Measurements from ENCODE around the gene GRIK4. TPM values are rescaled to one million over a fixed set of nuclear protein-coding genes. Genes with fewer than 3 reads are reported as not detected.

GRIK4 gene
- total and polyA plus RNA-seq, 9 of the 15 experiments (the other 6 are each of a cell fraction or from before 2014, with no cell fraction given), result not detected

DNA sequence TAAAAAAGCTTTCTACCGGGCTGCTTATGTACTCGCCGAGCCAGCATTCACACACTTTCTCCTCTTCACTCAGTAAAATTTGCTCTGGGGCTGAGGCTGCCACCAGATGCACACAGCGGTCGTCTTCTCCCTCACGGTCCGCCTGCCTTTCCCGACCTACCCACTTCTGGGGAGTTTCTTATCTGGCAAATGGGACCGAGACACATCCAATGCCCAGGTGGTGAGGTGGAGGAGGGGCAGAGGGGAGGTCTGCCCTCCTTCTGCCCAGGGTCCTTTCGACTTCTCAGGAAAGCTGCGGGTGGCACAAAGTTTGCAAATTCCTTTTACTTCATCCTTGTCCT is 43.9 kb downstream of the GRIK4 start:
- peaks cover 23 to 66% of the 10 kb centered on the region in 2 experiments for H3K27me3 ChIP-seq (ENCODE audit: control insufficient read depth in 2 of 2, insufficient read depth in 2 of 2, low read length in 2 of 2)
- no peak overlapping the region for H2AFZ ChIP-seq (ENCODE audit: low read depth, low read length)
- H3K4me3 ChIP-seq, result no peak overlapping the region
- H3K79me2 ChIP-seq (ENCODE audit: control insufficient read depth, insufficient read depth, low read length), result no peaks in the 10 kb centered on the region
- no peak overlapping the region for H3K4me2 ChIP-seq (ENCODE audit: insufficient read depth, low read length)
- no peaks in the 10 kb centered on the region for H3K9me3 ChIP-seq (replicated peaks; ENCODE audit: control insufficient read depth, insufficient read depth, low read depth, low read length)
- H3K27ac ChIP-seq (ENCODE audit: extremely low read depth, low read depth, low read length), result no peak overlapping the region
- ATAC-seq (no peak), FAIRE-seq (no peak), DNase-seq (ENCODE audit: extremely low read depth in 1 of 4, low spot score in 3 of 4) (no peak)
- no TSS peak for BruUV-seq (replicated peaks)
- in situ Hi-C loops (cut with MboI), result no loop called here
- TF ChIP-seq, protein P1, sequence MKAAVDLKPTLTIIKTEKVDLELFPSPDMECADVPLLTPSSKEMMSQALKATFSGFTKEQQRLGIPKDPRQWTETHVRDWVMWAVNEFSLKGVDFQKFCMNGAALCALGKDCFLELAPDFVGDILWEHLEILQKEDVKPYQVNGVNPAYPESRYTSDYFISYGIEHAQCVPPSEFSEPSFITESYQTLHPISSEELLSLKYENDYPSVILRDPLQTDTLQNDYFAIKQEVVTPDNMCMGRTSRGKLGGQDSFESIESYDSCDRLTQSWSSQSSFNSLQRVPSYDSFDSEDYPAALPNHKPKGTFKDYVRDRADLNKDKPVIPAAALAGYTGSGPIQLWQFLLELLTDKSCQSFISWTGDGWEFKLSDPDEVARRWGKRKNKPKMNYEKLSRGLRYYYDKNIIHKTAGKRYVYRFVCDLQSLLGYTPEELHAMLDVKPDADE (conservative IDR thresholded peaks at IDR 0.05; ENCODE audit: control insufficient read depth, low read depth, low read length), result no peak
- TF ChIP-seq SRSF7 (optimal IDR thresholded peaks at IDR 0.05; ENCODE audit: low read depth, low read length) (no peak), IRF2 (CRISPR knock-in tag; IDR thresholded peaks at IDR 0.05) (no peak), MAFK (IDR thresholded peaks at IDR 0.05; ENCODE audit: low read length) (no peak), ZNF197 (CRISPR knock-in tag; IDR thresholded peaks at IDR 0.05; ENCODE audit: low read depth) (no peak)
- intact Hi-C loops (cut with micrococcal nuclease), result no loop called here
- H3K36me3 ChIP-seq (ENCODE audit: control insufficient read depth, insufficient read depth, low read length), result no peaks in the 10 kb centered on the region
- 0 out of 2 replicates have a peak, but pooled peaks cover 3% of the 10 kb centered on the region for H4K20me1 ChIP-seq (replicated peaks; ENCODE audit: control insufficient read depth, insufficient read depth, low read length)
- H3K9ac ChIP-seq (ENCODE audit: insufficient read depth in 1 of 2, low read depth in 2 of 2, low read length in 2 of 2), result no peak overlapping the region
- no peaks in the 10 kb centered on the region; a peak in 1 of 5 replicates for H3K4me1 ChIP-seq (replicated peaks in 1 of 2; ENCODE audit: control insufficient read depth in 2 of 2, insufficient read depth in 2 of 2, low read length in 2 of 2)
- H3K9me1 ChIP-seq (ENCODE audit: control insufficient read depth, insufficient read depth, low read length), result no peaks in the 10 kb centered on the region
- ChIA-PET CTCF (ENCODE audit: low intra/inter-chr PET ratio) (no interaction called here), POLR2A (no interaction called here)
- 0% methylated on average over 10 of the region's 11 CpGs for WGBS (ENCODE audit: insufficient coverage, low coverage, missing lambda C conversion rate)

DNA sequence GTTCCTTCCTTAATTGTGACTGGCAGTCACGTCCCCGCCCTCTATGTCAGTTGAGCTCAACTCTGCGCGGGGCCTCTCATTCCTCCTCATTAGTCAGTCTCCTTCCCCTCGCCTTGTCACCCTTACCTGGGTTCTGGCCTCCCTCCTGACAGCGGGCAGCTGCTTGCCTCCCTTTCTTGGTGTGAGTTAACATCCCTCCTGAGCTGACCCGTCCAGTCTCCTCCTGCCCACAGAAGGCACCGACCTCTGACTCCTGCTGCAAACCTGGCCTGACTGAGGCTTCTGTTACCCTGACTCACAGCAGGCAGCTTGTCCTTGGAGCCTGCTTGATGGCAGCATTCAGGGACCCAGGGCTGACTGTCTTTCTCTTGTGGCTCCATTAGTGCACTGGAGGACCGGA is 45.2 kb downstream of the GRIK4 start:
- H2AFZ ChIP-seq (ENCODE audit: low read depth, low read length), result no peak overlapping the region
- DNase-seq (ENCODE audit: extremely low read depth in 1 of 4, low spot score in 3 of 4) (no peak), FAIRE-seq (no peak), ATAC-seq (no peak)
- no peak overlapping the region for H3K27ac ChIP-seq (ENCODE audit: extremely low read depth, low read depth, low read length)
- ChIA-PET CTCF (ENCODE audit: low intra/inter-chr PET ratio) (no interaction called here), POLR2A (no interaction called here)
- in situ Hi-C loops (cut with MboI), result no loop called here
- H3K4me2 ChIP-seq (ENCODE audit: insufficient read depth, low read length), result no peak overlapping the region
- H3K79me2 ChIP-seq (ENCODE audit: control insufficient read depth, insufficient read depth, low read length), result no peaks in the 10 kb centered on the region
- H3K9me1 ChIP-seq (ENCODE audit: control insufficient read depth, insufficient read depth, low read length), result no peaks in the 10 kb centered on the region
- TF ChIP-seq SMAD2 (IDR thresholded peaks at IDR 0.05; ENCODE audit: low read depth, low read length) (no peak), CBX3 (IDR thresholded peaks at IDR 0.05; ENCODE audit: borderline replicate concordance in 1 of 2, low read length in 2 of 2) (no peak), TFAM (CRISPR knock-in tag; conservative IDR thresholded peaks at IDR 0.05) (no peak), ASH1L (IDR thresholded peaks at IDR 0.05; ENCODE audit: borderline replicate concordance, low read depth, partially characterized antibody) (no peak), ZNF347 (CRISPR knock-in tag; IDR thresholded peaks at IDR 0.05; ENCODE audit: low read depth) (no peak), RFX1 (IDR thresholded peaks at IDR 0.05) (no peak), CCAR2 (IDR thresholded peaks at IDR 0.05; ENCODE audit: low read depth, low read length) (no peak)
- H3K4me1 ChIP-seq (replicated peaks in 1 of 2; ENCODE audit: control insufficient read depth in 2 of 2, insufficient read depth in 2 of 2, low read length in 2 of 2), result no peaks in the 10 kb centered on the region; a peak in 1 of 5 replicates
- no peak overlapping the region for H3K4me3 ChIP-seq
- 0% methylated on average over 6 of the region's 9 CpGs for WGBS (ENCODE audit: insufficient coverage, low coverage, missing lambda C conversion rate)
- H3K27me3 ChIP-seq (ENCODE audit: control insufficient read depth in 2 of 2, insufficient read depth in 2 of 2, low read length in 2 of 2), result peaks cover 17 to 68% of the 10 kb centered on the region in 2 experiments
- H3K9me3 ChIP-seq (replicated peaks; ENCODE audit: control insufficient read depth, insufficient read depth, low read depth, low read length), result no peaks in the 10 kb centered on the region
- intact Hi-C loops (cut with micrococcal nuclease), result no loop called here
- no TSS peak for BruUV-seq (replicated peaks)
- 0 out of 2 replicates have a peak, but pooled peaks cover 4% of the 10 kb centered on the region for H4K20me1 ChIP-seq (replicated peaks; ENCODE audit: control insufficient read depth, insufficient read depth, low read length)
- no peaks in the 10 kb centered on the region for H3K36me3 ChIP-seq (ENCODE audit: control insufficient read depth, insufficient read depth, low read length)
- H3K9ac ChIP-seq (ENCODE audit: insufficient read depth in 1 of 2, low read depth in 2 of 2, low read length in 2 of 2), result no peak overlapping the region

Measured in K562 (cell line).